ENCODE data around the gene CAPN5. TPM values are rescaled to one million over a fixed set of nuclear protein-coding genes. Genes with fewer than 3 reads are reported as not detected.

CAPN5 gene
- total and polyA plus RNA-seq, 2 of the 8 experiments (the other 6 are each of a cell fraction or from before 2014, with no cell fraction given), result 21.5 to 22.4 TPM

DNA sequence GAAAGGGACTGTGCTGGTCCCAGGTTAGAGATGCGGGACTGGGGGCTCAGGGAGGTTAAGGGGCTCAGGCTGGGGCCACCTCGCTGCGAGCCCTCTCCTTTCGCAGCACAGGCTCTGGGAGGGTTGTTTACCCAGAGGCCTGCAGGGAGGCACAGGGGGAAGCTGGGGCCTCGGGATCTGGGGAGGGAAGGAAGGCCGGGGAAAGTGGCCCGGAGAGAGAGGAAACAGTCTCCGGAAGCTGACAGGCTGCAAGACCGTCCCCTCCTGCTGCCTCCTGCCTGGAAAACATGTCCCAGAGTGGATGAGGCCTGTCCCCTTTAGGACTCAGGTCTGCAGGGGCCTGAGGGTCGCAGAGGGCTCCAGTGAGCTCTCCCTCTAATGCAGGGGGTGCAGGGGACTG lies 106.7 kb downstream of the CAPN5 start:
- H2BK20ac ChIP-seq (ENCODE audit: low read length), result peak overlapping the region; percentile 88
- H3K9me3 ChIP-seq (ENCODE audit: insufficient read depth in 2 of 2, low read depth in 1 of 2, low read length in 1 of 2), result no peaks in the 10 kb centered on the region
- H3K56ac ChIP-seq (replicated peaks; ENCODE audit: insufficient read length, low read depth, low read length), result no peak overlapping the region
- H3K4me2 ChIP-seq (ENCODE audit: insufficient read depth in 1 of 2, low read depth in 2 of 2, low read length in 2 of 2), result no peak overlapping the region
- H2BK120ac ChIP-seq (replicated peaks; ENCODE audit: low read depth, low read length), result no peak overlapping the region
- H3K23me2 ChIP-seq (ENCODE audit: low read depth, low read length), result peaks cover 4% of the 10 kb centered on the region; the same call in 1 of the 2 replicates
- H3K4me3 ChIP-seq (ENCODE audit: extremely low read depth in 1 of 4, insufficient read depth in 2 of 4, low read depth in 3 of 4, low read length in 4 of 4), result no peak overlapping the region
- H3K14ac ChIP-seq (ENCODE audit: insufficient read length), result no peak overlapping the region
- FAIRE-seq (no peak), DNase-seq (ENCODE audit: low read depth in 1 of 2, low spot score in 2 of 2) (no peak)
- H4K5ac ChIP-seq (ENCODE audit: insufficient read length, low read depth, low read length), result no peak overlapping the region
- H2BK15ac ChIP-seq (ENCODE audit: low read length), result no peak overlapping the region; the same call in 1 of the 2 replicates
- ChIA-PET CTCF (ENCODE audit: partially characterized antibody) (interaction anchor here (0.9 to 15.1 kb wide), 13 partner anchors 8 to 305 kb away, joined by 3 to 187 read pairs (median 6); partner anchors contain the start of gene MYO7A), POLR2A (ENCODE audit: partially characterized antibody) (interaction anchor here (0.9 to 3.8 kb wide), 8 partner anchors 9 to 66 kb away, joined by 3 to 14 read pairs (median 3); no protein-coding TSS in a partner anchor)
- no peak overlapping the region for H3K27ac ChIP-seq (ENCODE audit: low read depth, low read length)
- H4K91ac ChIP-seq (replicated peaks; ENCODE audit: insufficient read length, low read length), result peak overlapping the region; percentile 29
- H3K27me3 ChIP-seq (replicated peaks in 1 of 4; ENCODE audit: control insufficient read depth in 3 of 4, extremely low read depth in 1 of 4, insufficient read depth in 3 of 4, low read length in 3 of 4), result peaks cover 0 to 3% (median 0%) of the 10 kb centered on the region in 4 experiments; a peak in 1 of 7 replicates
- H3K4ac ChIP-seq (replicated peaks; ENCODE audit: insufficient read length, low read depth, low read length), result no peak overlapping the region
- no peaks in the 10 kb centered on the region for H3K79me1 ChIP-seq (ENCODE audit: low read depth, low read length)
- H4K20me1 ChIP-seq (replicated peaks in 1 of 2; ENCODE audit: control insufficient read depth in 1 of 2, insufficient read depth in 2 of 2, low read length in 2 of 2), result no peaks in the 10 kb centered on the region
- H2BK12ac ChIP-seq (ENCODE audit: low read depth, low read length), result no peak overlapping the region
- no peak overlapping the region for H3K23ac ChIP-seq (ENCODE audit: insufficient read length)
- H4K8ac ChIP-seq (ENCODE audit: extremely low read depth, insufficient read depth, low read length), result peak overlapping the region; percentile 18; the same call in 1 of the 2 replicates
- H2AFZ ChIP-seq (ENCODE audit: low read length), result no peak overlapping the region
- 83% methylated on average over 8 of the region's 10 CpGs; no CpG with 5 or more reads in 1 of the 2 experiments for WGBS, 2 experiments (ENCODE audit: extremely low coverage in 1 of 2, insufficient coverage in 1 of 2, insufficient read length in 1 of 2, insufficient replicate concordance in 2 of 2, low coverage in 1 of 2, low lambda C conversion rate in 2 of 2, missing lambda C conversion rate in 1 of 2)
- H2BK5ac ChIP-seq (ENCODE audit: low read depth, low read length), result peak overlapping the region; percentile 12; the same call in 1 of the 2 replicates
- no peaks in the 10 kb centered on the region for H3K36me3 ChIP-seq (ENCODE audit: control insufficient read depth in 2 of 4, insufficient read depth in 4 of 4, low read length in 3 of 4)
- H3K79me2 ChIP-seq (ENCODE audit: control insufficient read depth in 1 of 2, insufficient read depth in 2 of 2, low read length in 2 of 2), result no peaks in the 10 kb centered on the region
- H3K9ac ChIP-seq (replicated peaks in 1 of 4; ENCODE audit: extremely low read depth in 1 of 4, low read depth in 3 of 4, low read length in 3 of 4), result no peak overlapping the region
- H3K18ac ChIP-seq (ENCODE audit: extremely low read depth, low read length), result peak overlapping the region; percentile 38; the same call in 1 of the 2 replicates
- H2AK5ac ChIP-seq (ENCODE audit: low read depth, low read length), result no peak overlapping the region
- H3K4me1 ChIP-seq (replicated peaks in 1 of 4; ENCODE audit: control insufficient read depth in 3 of 4, insufficient read depth in 4 of 4, low read length in 3 of 4), result peaks cover 22 to 60% (median 34%) of the 10 kb centered on the region in 4 experiments
- TF ChIP-seq YY1 (IDR thresholded peaks at IDR 0.05; ENCODE audit: low read depth, low read length), result no peak
- no peak for TF ChIP-seq SUZ12 (IDR thresholded peaks at IDR 0.05; ENCODE audit: low read length)
- no peak for TF ChIP-seq SIN3A (conservative IDR thresholded peaks at IDR 0.05 in 1 of 2, IDR thresholded peaks at IDR 0.05 in 1 of 2; ENCODE audit: low read depth in 1 of 2, low read length in 2 of 2)
- no peak for TF ChIP-seq HDAC2 (IDR thresholded peaks at IDR 0.05; ENCODE audit: borderline replicate concordance in 1 of 2, low read depth in 2 of 2, low read length in 2 of 2)
- TF ChIP-seq SP4 (IDR thresholded peaks at IDR 0.05; ENCODE audit: low read length), result no peak
- TF ChIP-seq, protein P1, sequence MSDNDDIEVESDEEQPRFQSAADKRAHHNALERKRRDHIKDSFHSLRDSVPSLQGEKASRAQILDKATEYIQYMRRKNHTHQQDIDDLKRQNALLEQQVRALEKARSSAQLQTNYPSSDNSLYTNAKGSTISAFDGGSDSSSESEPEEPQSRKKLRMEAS (IDR thresholded peaks at IDR 0.05), result no peak
- no peak for TF ChIP-seq ZNF274 (IDR thresholded peaks at IDR 0.05; ENCODE audit: borderline replicate concordance, extremely low read depth, low read length)
- no peak for TF ChIP-seq RFX5 (IDR thresholded peaks at IDR 0.05; ENCODE audit: borderline replicate concordance, low read depth, low read length)
- TF ChIP-seq EP300 (IDR thresholded peaks at IDR 0.05; ENCODE audit: borderline replicate concordance in 1 of 2, low read depth in 2 of 2, low read length in 2 of 2), result no peak
- no peak for TF ChIP-seq ATF3 (IDR thresholded peaks at IDR 0.05; ENCODE audit: insufficient read depth, low read depth, low read length)
- TF ChIP-seq SIX5 (IDR thresholded peaks at IDR 0.05; ENCODE audit: low read depth, low read length), result no peak
- TF ChIP-seq SP2 (IDR thresholded peaks at IDR 0.05; ENCODE audit: low read length), result no peak
